K562 (cell line): ENCODE data around the gene PRKCB. TPM values are rescaled to one million over a fixed set of nuclear protein-coding genes. Genes with fewer than 3 reads are reported as not detected.
A peak's percentile ranks its signal among the peaks of the same experiment; 100 is the strongest.

Source experiments
- CBFA2T3 ChIP-seq: fragments of 450-650 bp; IDR thresholded peaks from 2 replicates; pipeline ENCODE4 v1.6.1; 2017
- COPS2 ChIP-seq: fragments of 450-650 bp; conservative IDR thresholded peaks from 2 replicates; pipeline ENCODE4 v1.6.1; 2016; ENCODE audit warnings: mild to moderate bottlenecking, moderate library complexity
- DACH1 ChIP-seq: fragments of 450-650 bp; IDR thresholded peaks from 2 replicates; pipeline ENCODE4 v1.6.1; 2018; ENCODE audit not compliant: partially characterized antibody
- HDAC8 ChIP-seq: fragments of 450-650 bp; IDR thresholded peaks from 2 replicates; pipeline ENCODE4 v1.6.1; 2016; ENCODE audit warnings: mild to moderate bottlenecking, missing genetic modification characterization, moderate library complexity, missing compliant biosample characterization
- HEY1 ChIP-seq: fragments of 250-450 bp; sonication (Bioruptor Pico); IDR thresholded peaks from 2 replicates; pipeline ENCODE4 v1.5.0; 2020; ENCODE audit warnings: mild to moderate bottlenecking, moderate library complexity, borderline replicate concordance
- KAT8 ChIP-seq: fragments of 450-650 bp; IDR thresholded peaks from 2 replicates; pipeline ENCODE4 v1.6.1; 2016; ENCODE audit warnings: low read depth, mild to moderate bottlenecking
- KDM4B ChIP-seq, 2 experiments: fragments of 450-650 bp in 1 of 2; sonication (generic) in 1 of 2; IDR thresholded peaks; 2 replicates each; pipeline ENCODE4 v1.6.1; 2016 to 2017; ENCODE audit warnings: borderline replicate concordance in 2 of 2, antibody characterized with exemption in 1 of 2, low read depth in 1 of 2, mild to moderate bottlenecking in 1 of 2
- MBD2 ChIP-seq: sonication (generic); IDR thresholded peaks from 2 replicates; pipeline ENCODE4 v1.6.1; 2016; ENCODE audit warnings: low read depth, borderline replicate concordance
- MECOM ChIP-seq: fragments of 250-450 bp; sonication (Bioruptor Pico); IDR thresholded peaks from 2 replicates; pipeline ENCODE4 v1.8.0; 2022; ENCODE audit warnings: inconsistent platforms
- PATZ1 ChIP-seq: fragments of 250-450 bp; sonication (Bioruptor Pico); IDR thresholded peaks from 2 replicates; pipeline ENCODE4 v1.5.0; 2020; ENCODE audit warnings: mild to moderate bottlenecking, borderline replicate concordance
- ZFP91 ChIP-seq: sonication (generic); formaldehyde crosslinking; IDR thresholded peaks from 2 replicates; pipeline ENCODE4 v1.8.0; 2022; ENCODE audit warnings: mild to moderate bottlenecking, missing genetic modification reagents
- ZNF12 ChIP-seq: sonication (generic); formaldehyde crosslinking; IDR thresholded peaks from 2 replicates; pipeline ENCODE4 v1.4.0; 2020; ENCODE audit warnings: mild to moderate bottlenecking, missing genetic modification reagents
- ZNF197 ChIP-seq: fragments of 200-800 bp; sonication (Bioruptor generic); IDR thresholded peaks from 2 replicates; pipeline ENCODE4 v1.6.1; 2016; ENCODE audit warnings: low read depth, missing genetic modification characterization, missing compliant biosample characterization
- ZNF23 ChIP-seq: fragments of 250-450 bp; sonication (Bioruptor Pico); IDR thresholded peaks from 2 replicates; pipeline ENCODE4 v1.4.0; 2020; ENCODE audit warnings: mild to moderate bottlenecking
- ZNF445 ChIP-seq: fragments of 250-450 bp; sonication (Bioruptor Pico); IDR thresholded peaks from 2 replicates; pipeline ENCODE4 v1.4.0; 2020; ENCODE audit warnings: low read depth, mild to moderate bottlenecking, moderate library complexity
- polyA plus RNA-seq, 8 experiments: library from polyadenylated mRNA; depleted of rRNA in 4 of 8; stranded (reverse) in 5 of 8; unstranded in 3 of 8; fragments of >200 nt; fragmentation: Nextera tagmentation in 2 of 8; fragmentation: Illumina TruSeq in 1 of 8; extraction: Ambion mirVana in 2 of 8; extraction: Trizol in 1 of 8; gene quantifications; 2 replicates each; pipeline versions ENCODE4 v1.2.1 to v1.2.3, GENCODE V29; 2011 to 2014; ENCODE audit warnings: inconsistent platforms in 1 of 8, missing spikeins in 1 of 8
- total RNA-seq, 7 experiments: library from RNA; depleted of rRNA in 6 of 7; stranded (reverse); fragments of >200 nt in 6 of 7; fragmentation: Illumina TruSeq in 2 of 7; extraction: Trizol in 2 of 7; gene quantifications; 2 replicates each; pipeline versions ENCODE4 v1.2.1 to v1.2.3, GENCODE V29; 2011 to 2021; ENCODE audit warnings: low replicate concordance in 1 of 7
- TF ChIP-seq, protein P1 (sequence below): fragments of 250-450 bp; sonication (Bioruptor Pico); IDR thresholded peaks from 2 replicates; pipeline ENCODE4 v1.8.0; 2022; ENCODE audit warnings: moderate library complexity, mild to moderate bottlenecking, inconsistent platforms
- TF ChIP-seq, protein P2 (sequence below): conservative IDR thresholded peaks from 2 replicates; pipeline ENCODE4 v1.6.1; 2011; ENCODE audit warnings: low read depth, mild to moderate bottlenecking, low read length; ENCODE audit not compliant: control insufficient read depth
- TF ChIP-seq, protein P3 (sequence below): fragments of 450-650 bp; formaldehyde crosslinking; IDR thresholded peaks from 2 replicates; pipeline ENCODE4 v1.4.0; 2020; ENCODE audit warnings: mild to moderate bottlenecking, moderate library complexity
- TF ChIP-seq, protein P4 (sequence below): sonication (generic); formaldehyde crosslinking; IDR thresholded peaks from 2 replicates; pipeline ENCODE4 v1.8.0; 2022; ENCODE audit warnings: missing genetic modification reagents, mild to moderate bottlenecking, moderate library complexity, borderline replicate concordance

Gene PRKCB
- total and polyA plus RNA-seq, 9 of the 15 experiments (the other 6 are each of a cell fraction or from before 2014, with no cell fraction given) = 49.9 to 276 (median 148) TPM

DNA sequence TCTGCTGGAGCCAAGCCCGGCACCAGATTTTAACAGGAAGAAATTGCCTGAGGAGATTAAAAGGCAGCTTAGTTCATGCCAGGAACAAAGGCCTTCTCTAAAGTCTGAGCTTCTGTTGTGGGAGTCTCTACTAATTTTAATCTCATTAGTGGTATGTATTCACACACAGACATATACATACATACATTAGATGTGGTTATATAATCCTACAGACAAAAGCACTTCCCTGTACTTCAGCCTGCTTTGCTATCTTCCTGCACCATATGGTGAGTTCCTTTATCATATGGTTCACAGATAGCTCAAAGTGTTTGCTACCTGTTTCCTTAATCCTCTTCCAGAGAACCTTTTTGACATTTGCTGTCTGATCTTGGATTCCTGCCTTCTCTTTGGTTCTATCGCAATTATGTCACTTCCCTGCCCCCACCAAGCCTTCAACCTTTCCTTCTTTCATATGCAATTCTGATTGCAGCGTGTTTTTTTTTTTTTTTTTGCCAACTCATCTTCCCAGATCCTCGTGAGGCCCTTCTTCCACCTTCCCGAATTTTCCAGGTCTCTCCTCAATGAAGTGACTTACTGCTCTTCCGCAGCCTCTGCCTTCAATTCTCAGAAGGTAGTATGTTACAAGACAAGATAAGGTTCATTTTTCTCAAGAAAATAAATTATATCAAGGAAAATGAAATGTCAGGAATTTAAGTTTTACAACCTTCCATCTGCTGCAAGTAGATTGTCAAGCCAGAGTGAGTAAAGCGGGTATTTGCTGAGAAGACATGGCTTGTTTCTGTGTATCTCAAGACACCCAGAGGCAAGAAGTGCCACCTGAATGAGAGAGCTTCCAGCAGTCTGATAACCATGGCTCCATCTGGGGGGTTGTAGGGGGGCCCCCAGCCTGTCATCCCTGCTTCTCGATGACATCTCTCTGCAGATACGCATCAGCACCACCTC, 300.1 kb downstream of the PRKCB start (continued):
- TF ChIP-seq, protein P1, sequence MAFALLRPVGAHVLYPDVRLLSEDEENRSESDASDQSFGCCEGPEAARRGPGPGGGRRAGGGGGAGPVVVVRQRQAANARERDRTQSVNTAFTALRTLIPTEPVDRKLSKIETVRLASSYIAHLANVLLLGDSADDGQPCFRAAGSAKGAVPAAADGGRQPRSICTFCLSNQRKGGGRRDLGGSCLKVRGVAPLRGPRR (CRISPR knock-in tag) = no peak
- TF ChIP-seq HEY1 (no peak; the same call in 1 of the 2 replicates), MBD2 (peak; percentile 62; the same call in 1 of the 2 replicates), KAT8 (no peak), COPS2 (no peak), CBFA2T3 (peak; percentile 98), ZNF197 (CRISPR knock-in tag) (no peak), ZNF12 (CRISPR knock-in tag) (no peak), DACH1 (peak; percentile 49), ZNF445 (CRISPR knock-in tag) (no peak), ZNF23 (CRISPR knock-in tag) (no peak), ZFP91 (CRISPR knock-in tag) (no peak), PATZ1 (CRISPR knock-in tag) (no peak), KDM4B (IDR thresholded peaks at IDR 0.05; ENCODE audit: borderline replicate concordance in 2 of 2, low read depth in 1 of 2) (no peak), MECOM (CRISPR knock-in tag) (peak; percentile 63; the same call in 1 of the 2 replicates), HDAC8 (tag) (no peak)
- TF ChIP-seq, protein P2, sequence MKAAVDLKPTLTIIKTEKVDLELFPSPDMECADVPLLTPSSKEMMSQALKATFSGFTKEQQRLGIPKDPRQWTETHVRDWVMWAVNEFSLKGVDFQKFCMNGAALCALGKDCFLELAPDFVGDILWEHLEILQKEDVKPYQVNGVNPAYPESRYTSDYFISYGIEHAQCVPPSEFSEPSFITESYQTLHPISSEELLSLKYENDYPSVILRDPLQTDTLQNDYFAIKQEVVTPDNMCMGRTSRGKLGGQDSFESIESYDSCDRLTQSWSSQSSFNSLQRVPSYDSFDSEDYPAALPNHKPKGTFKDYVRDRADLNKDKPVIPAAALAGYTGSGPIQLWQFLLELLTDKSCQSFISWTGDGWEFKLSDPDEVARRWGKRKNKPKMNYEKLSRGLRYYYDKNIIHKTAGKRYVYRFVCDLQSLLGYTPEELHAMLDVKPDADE = no peak
- TF ChIP-seq, protein P3, sequence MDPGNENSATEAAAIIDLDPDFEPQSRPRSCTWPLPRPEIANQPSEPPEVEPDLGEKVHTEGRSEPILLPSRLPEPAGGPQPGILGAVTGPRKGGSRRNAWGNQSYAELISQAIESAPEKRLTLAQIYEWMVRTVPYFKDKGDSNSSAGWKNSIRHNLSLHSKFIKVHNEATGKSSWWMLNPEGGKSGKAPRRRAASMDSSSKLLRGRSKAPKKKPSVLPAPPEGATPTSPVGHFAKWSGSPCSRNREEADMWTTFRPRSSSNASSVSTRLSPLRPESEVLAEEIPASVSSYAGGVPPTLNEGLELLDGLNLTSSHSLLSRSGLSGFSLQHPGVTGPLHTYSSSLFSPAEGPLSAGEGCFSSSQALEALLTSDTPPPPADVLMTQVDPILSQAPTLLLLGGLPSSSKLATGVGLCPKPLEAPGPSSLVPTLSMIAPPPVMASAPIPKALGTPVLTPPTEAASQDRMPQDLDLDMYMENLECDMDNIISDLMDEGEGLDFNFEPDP = no peak
- TF ChIP-seq, protein P4, sequence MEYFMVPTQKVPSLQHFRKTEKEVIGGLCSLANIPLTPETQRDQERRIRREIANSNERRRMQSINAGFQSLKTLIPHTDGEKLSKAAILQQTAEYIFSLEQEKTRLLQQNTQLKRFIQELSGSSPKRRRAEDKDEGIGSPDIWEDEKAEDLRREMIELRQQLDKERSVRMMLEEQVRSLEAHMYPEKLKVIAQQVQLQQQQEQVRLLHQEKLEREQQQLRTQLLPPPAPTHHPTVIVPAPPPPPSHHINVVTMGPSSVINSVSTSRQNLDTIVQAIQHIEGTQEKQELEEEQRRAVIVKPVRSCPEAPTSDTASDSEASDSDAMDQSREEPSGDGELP (CRISPR knock-in tag) = no peak
